Sigmoid colon (tissue), 7 donors: ENCODE results near the gene KCNQ1OT1. TPM values are rescaled to one million over a fixed set of nuclear protein-coding genes. Genes with fewer than 3 reads are reported as not detected.
"Not testable (repeated sequence)": the region's sequence is repeated elsewhere in the genome, so short reads cannot be mapped to it uniquely, and the experiment has no call there.

Experiments
- DNase-seq: peaks from one replicate; pipeline ENCODE4 v3.0.0-alpha.2; 2019
- H3K27ac ChIP-seq, 4 donors: fragments of 200-600 bp; sonication (generic); one replicate each; pipeline ENCODE4 v1.5.1; 2016 to 2019; ENCODE audit warnings: mild to moderate bottlenecking in 1 of 4
- H3K27me3 ChIP-seq, 3 donors: fragments of 200-600 bp; sonication (generic); one replicate each; pipeline ENCODE4 v1.5.1; 2019; ENCODE audit warnings: mild to moderate bottlenecking in 1 of 3
- H3K36me3 ChIP-seq, 4 donors: fragments of 200-600 bp; sonication (generic); one replicate each; pipeline ENCODE4 v1.5.1; 2016 to 2019
- H3K4me1 ChIP-seq, 4 donors: fragments of 200-600 bp; sonication (generic); one replicate each; pipeline ENCODE4 v1.5.1; 2017 to 2019
- H3K4me3 ChIP-seq, 4 donors: fragments of 200-600 bp; sonication (generic); one replicate each; pipeline ENCODE4 v1.5.1; 2017 to 2019; ENCODE audit warnings: mild to moderate bottlenecking in 2 of 4, moderate library complexity in 1 of 4
- H3K9me3 ChIP-seq, 4 donors: fragments of 200-600 bp in 3 of 4; sonication (generic) in 3 of 4; one replicate each; pipeline versions ENCODE4 v1.5.1 to v1.6.1; 2013 to 2019
- EP300 ChIP-seq, 4 donors: sonication (generic); formaldehyde crosslinking; IDR thresholded peaks; one replicate each; pipeline ENCODE4 v1.6.1; 2017; ENCODE audit warnings: antibody characterized with exemption in 4 of 4
- POLR2A ChIP-seq, 2 donors: fragments of 450-650 bp; IDR thresholded peaks; one replicate each; pipeline ENCODE4 v1.6.1; 2016; ENCODE audit warnings: antibody characterized with exemption in 2 of 2, mild to moderate bottlenecking in 2 of 2, moderate library complexity in 2 of 2
- POLR2AphosphoS5 ChIP-seq, 4 donors: sonication (generic); formaldehyde crosslinking; IDR thresholded peaks; one replicate each; pipeline ENCODE4 v1.6.1; 2017; ENCODE audit warnings: antibody characterized with exemption in 4 of 4
- WGBS, 2 donors: extraction: QIAGEN DNeasy Blood & Tissue Kit; methylation state at CpG; one replicate each; pipeline ENCODE4 v1.1.7; 2013; 5-methylcytosine and 5-hydroxymethylcytosine counted together
- intact Hi-C: fragments of 100-400 bp; cut with DNase I; formaldehyde crosslinking; loops from one replicate; pipeline ENCODE4 v1.15.1; 2023
- polyA plus RNA-seq, 3 donors: library from polyadenylated mRNA; stranded (reverse); fragments of 200-250 nt; gene quantifications; one replicate each; pipeline ENCODE4 v1.2.3, GENCODE V29; 2013
- total RNA-seq, 4 donors: library from RNA; depleted of rRNA; stranded (reverse); fragments of >200 nt; gene quantifications; one replicate each; pipeline ENCODE4 v1.1.0, GENCODE V29; 2016
- TF ChIP-seq, protein P1 (sequence below), 4 experiments: fragments of 450-650 bp in 3 of 4; fragments of 200-600 bp in 1 of 4; IDR thresholded peaks; one replicate each; pipeline ENCODE4 v1.5.1; 2016 to 2019; ENCODE audit warnings: antibody characterized with exemption in 4 of 4, mild to moderate bottlenecking in 3 of 4, moderate library complexity in 2 of 4
- donor health status: healthy with polysubstance abuse.
- donor health status: Bipolar disorder and iron deficiency.
- donor health status: healthy.

KCNQ1OT1 gene
- total and polyA plus RNA-seq, 7 donors = under 0.01 to 3.6 (median 0.99) TPM

DNA sequence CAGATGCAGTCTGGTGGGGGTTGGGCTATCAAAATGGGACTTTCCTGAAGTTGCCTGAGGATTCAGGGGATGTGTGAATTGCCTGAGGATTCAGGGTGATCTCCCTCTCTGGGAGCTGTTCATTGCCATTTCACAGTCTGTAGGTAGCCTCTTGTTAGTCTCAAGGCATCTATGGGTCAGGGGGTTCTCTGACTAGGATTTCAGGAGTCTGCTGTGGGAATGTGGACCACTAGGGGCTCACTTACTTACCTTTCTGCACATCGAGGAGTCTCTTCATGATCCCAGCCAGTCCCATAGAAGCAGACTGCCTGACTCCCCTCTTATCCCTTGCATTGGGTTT, 54.0 kb downstream of the KCNQ1OT1 start:
- no peak for DNase-seq
- TF ChIP-seq EP300 (IDR thresholded peaks at IDR 0.05) (no peak), POLR2AphosphoS5 (IDR thresholded peaks at IDR 0.05) (no peak), POLR2A (IDR thresholded peaks at IDR 0.05) (no peak)
- TF ChIP-seq, protein P1, sequence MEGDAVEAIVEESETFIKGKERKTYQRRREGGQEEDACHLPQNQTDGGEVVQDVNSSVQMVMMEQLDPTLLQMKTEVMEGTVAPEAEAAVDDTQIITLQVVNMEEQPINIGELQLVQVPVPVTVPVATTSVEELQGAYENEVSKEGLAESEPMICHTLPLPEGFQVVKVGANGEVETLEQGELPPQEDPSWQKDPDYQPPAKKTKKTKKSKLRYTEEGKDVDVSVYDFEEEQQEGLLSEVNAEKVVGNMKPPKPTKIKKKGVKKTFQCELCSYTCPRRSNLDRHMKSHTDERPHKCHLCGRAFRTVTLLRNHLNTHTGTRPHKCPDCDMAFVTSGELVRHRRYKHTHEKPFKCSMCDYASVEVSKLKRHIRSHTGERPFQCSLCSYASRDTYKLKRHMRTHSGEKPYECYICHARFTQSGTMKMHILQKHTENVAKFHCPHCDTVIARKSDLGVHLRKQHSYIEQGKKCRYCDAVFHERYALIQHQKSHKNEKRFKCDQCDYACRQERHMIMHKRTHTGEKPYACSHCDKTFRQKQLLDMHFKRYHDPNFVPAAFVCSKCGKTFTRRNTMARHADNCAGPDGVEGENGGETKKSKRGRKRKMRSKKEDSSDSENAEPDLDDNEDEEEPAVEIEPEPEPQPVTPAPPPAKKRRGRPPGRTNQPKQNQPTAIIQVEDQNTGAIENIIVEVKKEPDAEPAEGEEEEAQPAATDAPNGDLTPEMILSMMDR (IDR thresholded peaks at IDR 0.05) = no peak
- Histone ChIP-seq H3K27ac (no peak overlapping the region), H3K9me3 (peaks cover 26 to 53% (median 41%) of the 10 kb centered on the region in 4 donors), H3K36me3 (no peaks in the 10 kb centered on the region), H3K4me1 (no peaks in the 10 kb centered on the region), H3K4me3 (no peak overlapping the region), H3K27me3 (no peaks in the 10 kb centered on the region)
- intact Hi-C loops = no loop called here
- 89 to 95% methylated on average over 1 of the region's 1 CpG for WGBS, 2 donors

DNA sequence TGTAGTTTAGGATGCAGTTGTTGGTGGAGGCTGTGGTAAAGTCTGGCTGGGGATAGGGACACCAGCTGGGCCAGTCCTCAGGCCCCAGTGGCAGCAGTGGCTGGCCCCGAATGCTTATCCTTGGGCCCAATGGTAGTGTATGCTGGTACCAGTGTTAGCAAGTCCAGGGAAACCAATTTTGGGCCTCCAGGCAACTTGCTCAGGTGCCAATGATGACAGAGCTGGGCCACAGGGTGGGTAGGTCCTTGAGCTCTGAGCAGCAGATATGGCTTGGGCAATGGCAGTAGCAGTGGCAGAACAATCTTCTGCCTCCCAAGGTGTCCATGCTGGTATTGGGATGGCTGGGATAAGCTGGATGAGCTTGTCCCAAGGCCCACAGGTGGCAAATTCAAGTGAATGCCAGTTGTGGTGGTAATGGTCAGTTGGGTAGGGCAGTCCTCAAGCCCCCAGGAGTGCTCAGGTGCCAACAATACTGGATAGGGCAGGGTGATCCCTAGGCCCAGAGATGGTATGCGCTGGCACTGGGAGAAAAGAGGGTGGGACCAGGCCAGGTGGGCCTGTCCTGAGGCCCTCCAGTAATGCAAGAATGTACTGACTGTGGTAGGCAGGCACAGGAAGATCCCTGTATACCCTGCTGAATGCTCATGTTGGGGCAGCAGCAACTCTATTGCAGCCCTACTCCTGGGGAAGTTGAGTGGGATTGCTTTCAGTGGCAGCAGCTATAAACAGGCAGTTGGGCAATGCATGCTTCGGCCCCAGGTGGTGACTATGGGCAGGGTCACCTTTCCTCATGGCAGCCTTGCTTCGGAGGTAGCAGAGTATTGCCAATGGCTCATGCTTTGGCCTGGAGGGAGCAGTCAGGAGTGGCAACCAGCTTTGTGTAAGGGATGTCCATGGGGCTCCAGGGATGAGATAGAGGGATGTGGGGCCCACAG, 54.7 kb downstream of the KCNQ1OT1 start:
- Histone ChIP-seq H3K27me3 (no peaks in the 10 kb centered on the region), H3K4me1 (no peaks in the 10 kb centered on the region), H3K4me3 (no peak overlapping the region), H3K27ac (no peak overlapping the region), H3K36me3 (no peaks in the 10 kb centered on the region), H3K9me3 (peaks cover 23 to 55% (median 38%) of the 10 kb centered on the region in 4 donors)
- intact Hi-C loops = no loop called here
- no peak for DNase-seq
- WGBS, 2 donors = 92 to 95% methylated on average over 4 of the region's 4 CpGs
- no peak for TF ChIP-seq POLR2AphosphoS5 (IDR thresholded peaks at IDR 0.05)
- TF ChIP-seq, protein P1 (IDR thresholded peaks at IDR 0.05) = no peak
- TF ChIP-seq EP300 (IDR thresholded peaks at IDR 0.05) = no peak

DNA sequence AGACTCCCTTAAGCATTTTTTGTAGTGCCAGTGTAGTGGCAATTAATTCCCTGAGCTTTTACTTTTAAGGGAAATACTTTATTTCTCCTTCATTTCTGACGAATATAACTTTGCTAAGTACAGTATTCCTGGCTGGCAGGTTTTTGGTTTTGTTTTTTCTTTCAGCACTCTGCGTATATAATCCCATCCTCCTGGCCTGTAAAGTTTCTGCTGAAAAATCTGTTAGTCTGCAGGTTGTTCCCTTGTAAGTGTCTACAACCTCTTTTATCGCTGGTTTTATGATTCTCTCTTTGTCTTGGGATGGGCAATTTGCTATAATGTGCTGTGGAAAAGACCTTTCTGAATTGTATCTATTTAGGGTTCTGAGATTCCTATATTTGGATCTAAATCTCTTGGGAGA, 56.0 kb downstream of the KCNQ1OT1 start:
- WGBS, 2 donors = 90 to 94% methylated on average over 3 of the region's 3 CpGs
- Histone ChIP-seq H3K4me3 (no peak overlapping the region), H3K9me3 (peaks cover 21 to 55% (median 41%) of the 10 kb centered on the region in 4 donors), H3K27ac (no peak overlapping the region), H3K4me1 (no peaks in the 10 kb centered on the region), H3K27me3 (no peaks in the 10 kb centered on the region), H3K36me3 (no peaks in the 10 kb centered on the region)
- DNase-seq = no peak
- TF ChIP-seq EP300 (IDR thresholded peaks at IDR 0.05) (no peak), POLR2A (IDR thresholded peaks at IDR 0.05) (no peak), POLR2AphosphoS5 (IDR thresholded peaks at IDR 0.05) (no peak)
- TF ChIP-seq, protein P1 (IDR thresholded peaks at IDR 0.05) = no peak
- intact Hi-C loops = no loop called here

DNA sequence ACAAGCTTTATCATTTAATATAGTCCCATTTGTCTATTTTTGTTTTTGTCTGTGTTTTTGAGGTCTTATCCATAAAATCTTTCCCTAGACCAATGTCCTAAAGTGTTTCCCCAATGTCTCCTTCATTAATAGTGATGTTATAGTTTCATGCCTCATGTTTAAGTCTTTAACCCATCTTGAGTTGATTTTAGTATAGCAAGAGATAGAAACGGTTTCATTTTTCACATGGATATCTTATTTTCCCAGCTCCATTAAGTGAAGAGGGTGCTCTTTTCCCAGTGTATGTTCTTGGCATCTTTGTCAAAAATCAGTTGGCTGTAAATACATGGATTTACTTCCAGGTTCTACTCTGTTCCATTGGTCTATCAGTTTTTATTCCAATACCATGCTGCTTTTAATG, 58.2 kb downstream of the KCNQ1OT1 start:
- no peak overlapping the region for H3K27ac ChIP-seq
- 84 to 92% methylated on average over 1 of the region's 1 CpG for WGBS, 2 donors
- no peak overlapping the region for H3K4me3 ChIP-seq
- H3K36me3 ChIP-seq = no peaks in the 10 kb centered on the region
- peaks cover 21 to 57% (median 40%) of the 10 kb centered on the region in 4 donors for H3K9me3 ChIP-seq
- TF ChIP-seq POLR2AphosphoS5 (IDR thresholded peaks at IDR 0.05) (no peak), EP300 (IDR thresholded peaks at IDR 0.05) (no peak), POLR2A (IDR thresholded peaks at IDR 0.05) (no peak)
- TF ChIP-seq, protein P1 (IDR thresholded peaks at IDR 0.05) = no peak
- H3K4me1 ChIP-seq = no peaks in the 10 kb centered on the region
- DNase-seq = no peak
- H3K27me3 ChIP-seq = no peaks in the 10 kb centered on the region
- intact Hi-C loops = no loop called here

DNA sequence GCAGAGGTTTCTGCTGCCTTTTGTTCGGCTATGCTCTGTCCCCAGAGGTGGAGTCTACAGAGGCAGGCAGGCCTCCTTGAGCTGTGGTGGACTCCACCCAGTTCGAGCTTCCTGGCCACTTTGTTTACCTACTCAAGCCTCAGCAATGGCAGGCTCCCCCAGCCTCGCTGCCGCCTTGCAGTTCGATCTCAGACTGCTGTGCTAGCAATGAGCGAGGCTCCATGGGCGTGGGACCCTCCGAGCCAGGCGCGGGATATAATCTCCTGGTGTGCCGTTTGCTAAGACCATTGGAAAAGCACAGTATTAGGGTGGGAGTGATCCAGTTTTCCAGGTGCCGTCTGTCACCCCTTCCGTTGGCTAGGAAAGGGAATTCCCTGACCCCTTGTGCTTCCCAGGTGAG, 60.0 kb downstream of the KCNQ1OT1 start:
- H3K4me1 ChIP-seq, DNase-seq, H3K27ac ChIP-seq, H3K27me3 ChIP-seq, H3K36me3 ChIP-seq, intact Hi-C loops, H3K4me3 ChIP-seq: not testable (repeated sequence)
- peaks cover 10 to 49% (median 29%) of the 10 kb centered on the region in 4 donors for H3K9me3 ChIP-seq
- 92 to 95% methylated on average over 13 of the region's 13 CpGs for WGBS, 2 donors
